HEK293T (cell line): ENCODE results near the gene LSP1.

ENCODE experiments used
- FOXA1 ChIP-seq: fragments of 450-650 bp; IDR thresholded peaks from 2 replicates; pipeline ENCODE4 v1.6.1; 2016; ENCODE audit warnings: mild to moderate bottlenecking
- FOXM1 ChIP-seq: fragments of 450-650 bp; IDR thresholded peaks from 2 replicates; pipeline ENCODE4 v1.6.1; 2017; ENCODE audit warnings: mild to moderate bottlenecking, borderline replicate concordance
- SP1 ChIP-seq: fragments of 450-650 bp; IDR thresholded peaks from 2 replicates; pipeline ENCODE4 v1.6.1; 2017

DNA sequence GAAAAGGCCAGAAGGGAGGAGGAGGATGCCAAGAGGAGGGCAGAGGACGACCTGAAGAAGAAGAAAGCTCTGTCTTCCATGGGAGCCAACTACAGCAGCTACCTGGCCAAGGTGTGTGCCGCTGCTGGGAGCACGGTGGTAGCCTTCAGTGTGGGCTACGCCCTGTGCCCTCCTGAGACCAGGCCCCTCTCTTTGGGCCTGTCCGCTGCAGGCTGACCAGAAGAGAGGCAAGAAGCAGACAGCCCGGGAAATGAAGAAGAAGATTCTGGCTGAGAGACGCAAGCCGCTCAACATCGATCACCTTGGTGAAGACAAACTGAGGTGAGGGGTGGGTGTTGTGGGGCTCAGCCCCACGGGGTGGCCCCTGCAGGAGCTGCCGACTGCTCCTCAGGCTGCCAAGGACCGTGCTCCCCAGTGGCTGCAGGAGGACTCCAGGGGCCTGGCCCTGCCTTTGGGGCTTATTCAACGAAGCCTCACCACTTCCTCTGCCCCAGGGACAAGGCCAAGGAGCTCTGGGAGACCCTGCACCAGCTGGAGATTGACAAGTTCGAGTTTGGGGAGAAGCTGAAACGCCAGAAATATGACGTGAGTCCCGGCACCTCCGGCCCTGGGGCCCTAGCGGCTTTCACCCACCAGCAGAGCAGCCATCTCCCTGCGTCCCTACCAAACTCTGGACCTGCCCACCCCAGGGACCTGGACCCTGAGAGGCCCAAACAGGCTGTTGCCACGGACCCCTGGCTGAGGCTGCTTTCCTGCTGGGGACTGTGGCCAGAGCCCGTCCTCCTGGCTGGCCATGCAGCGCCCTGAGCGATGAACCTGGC is 81.7 kb downstream of the LSP1 start:
- TF ChIP-seq FOXM1, result no peak
- no peak for TF ChIP-seq FOXA1
- no peak for TF ChIP-seq SP1
